ENCODE measurements around the gene MEOX2. TPM values are rescaled to one million over a fixed set of nuclear protein-coding genes. Genes with fewer than 3 reads are reported as not detected.

The MEOX2 gene
- total and polyA plus RNA-seq, 2 of the 8 experiments (the other 6 are each of a cell fraction or from before 2014, with no cell fraction given) = 0.05 to 0.19 TPM

DNA sequence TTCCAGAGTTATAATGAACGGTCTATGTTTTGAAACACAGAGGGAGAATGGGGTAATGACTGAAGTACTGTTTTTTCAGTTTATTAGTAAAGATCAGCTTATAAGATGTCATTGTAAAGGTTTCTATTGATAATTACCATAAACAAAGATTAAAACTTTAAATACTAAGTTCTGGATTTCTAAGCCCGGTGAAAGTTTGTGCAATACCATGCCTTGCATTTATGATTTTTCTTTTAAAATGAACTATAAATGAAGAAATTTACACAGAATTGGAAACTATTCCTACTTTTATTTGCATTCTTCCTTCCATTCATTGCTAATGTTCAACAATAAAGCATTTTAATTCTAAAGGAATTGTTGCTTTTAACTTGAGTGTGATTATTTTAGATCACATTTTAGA is 4.9 kb downstream of the MEOX2 start:
- Histone ChIP-seq H3K4me1 (replicated peaks in 1 of 4; ENCODE audit: control insufficient read depth in 3 of 4, insufficient read depth in 4 of 4, low read length in 3 of 4) (peaks cover 0 to 5% (median 2%) of the 10 kb centered on the region in 4 experiments; a peak in 5 of 7 replicates), H3K4me2 (ENCODE audit: insufficient read depth in 1 of 2, low read depth in 2 of 2, low read length in 2 of 2) (no peak overlapping the region), H4K8ac (ENCODE audit: extremely low read depth, insufficient read depth, low read length) (no peak overlapping the region), H2AK5ac (ENCODE audit: low read depth, low read length) (no peak overlapping the region), H3K18ac (ENCODE audit: extremely low read depth, low read length) (no peak overlapping the region), H3K4me3 (ENCODE audit: extremely low read depth in 1 of 4, insufficient read depth in 2 of 4, low read depth in 3 of 4, low read length in 4 of 4) (no peak overlapping the region), H3K9ac (replicated peaks in 1 of 4; ENCODE audit: extremely low read depth in 1 of 4, low read depth in 3 of 4, low read length in 3 of 4) (no peak overlapping the region), H4K5ac (ENCODE audit: insufficient read length, low read depth, low read length) (no peak overlapping the region), H2BK15ac (ENCODE audit: low read length) (no peak overlapping the region), H4K20me1 (replicated peaks in 1 of 2; ENCODE audit: control insufficient read depth in 1 of 2, insufficient read depth in 2 of 2, low read length in 2 of 2) (peaks cover 0 to 1% of the 10 kb centered on the region in 2 experiments), H2AFZ (ENCODE audit: low read length) (no peak overlapping the region), H3K23ac (ENCODE audit: insufficient read length) (no peak overlapping the region), H2BK120ac (replicated peaks; ENCODE audit: low read depth, low read length) (no peak overlapping the region), H3K56ac (replicated peaks; ENCODE audit: insufficient read length, low read depth, low read length) (no peak overlapping the region), H4K91ac (replicated peaks; ENCODE audit: insufficient read length, low read length) (no peak overlapping the region), H3K79me1 (ENCODE audit: low read depth, low read length) (no peaks in the 10 kb centered on the region), H3K9me3 (ENCODE audit: insufficient read depth in 2 of 2, low read depth in 1 of 2, low read length in 1 of 2) (no peaks in the 10 kb centered on the region), H3K79me2 (ENCODE audit: control insufficient read depth in 1 of 2, insufficient read depth in 2 of 2, low read length in 2 of 2) (no peaks in the 10 kb centered on the region), H3K27ac (ENCODE audit: low read depth, low read length) (no peak overlapping the region), H3K27me3 (replicated peaks in 1 of 4; ENCODE audit: control insufficient read depth in 3 of 4, extremely low read depth in 1 of 4, insufficient read depth in 3 of 4, low read length in 3 of 4) (peaks cover 6 to 25% (median 22%) of the 10 kb centered on the region in 4 experiments), H3K36me3 (ENCODE audit: control insufficient read depth in 2 of 4, insufficient read depth in 4 of 4, low read length in 3 of 4) (no peaks in the 10 kb centered on the region), H3K14ac (ENCODE audit: insufficient read length) (no peak overlapping the region), H2BK20ac (ENCODE audit: low read length) (no peak overlapping the region), H2BK5ac (ENCODE audit: low read depth, low read length) (no peak overlapping the region), H3K4ac (replicated peaks; ENCODE audit: insufficient read length, low read depth, low read length) (no peak overlapping the region), H3K23me2 (ENCODE audit: low read depth, low read length) (peaks cover 13% of the 10 kb centered on the region; the same call in 1 of the 2 replicates), H2BK12ac (ENCODE audit: low read depth, low read length) (no peak overlapping the region)
- no peak for TF ChIP-seq JUN (IDR thresholded peaks at IDR 0.05; ENCODE audit: low read depth, low read length)
- no peak for TF ChIP-seq SIN3A (conservative IDR thresholded peaks at IDR 0.05 in 1 of 2, IDR thresholded peaks at IDR 0.05 in 1 of 2; ENCODE audit: low read depth in 1 of 2, low read length in 2 of 2)
- no peak for TF ChIP-seq HDAC2 (IDR thresholded peaks at IDR 0.05; ENCODE audit: borderline replicate concordance in 1 of 2, low read depth in 2 of 2, low read length in 2 of 2)
- TF ChIP-seq SAP30 (IDR thresholded peaks at IDR 0.05; ENCODE audit: insufficient read depth, insufficient replicate concordance, low read length) = no peak
- ChIA-PET POLR2A (ENCODE audit: partially characterized antibody) (no interaction called here), CTCF (ENCODE audit: partially characterized antibody) (interaction anchor here (1.8 kb wide), 1 partner anchor 39 kb away, joined by 5 read pairs; no protein-coding TSS in a partner anchor)
- DNase-seq (ENCODE audit: low read depth in 1 of 2, low spot score in 2 of 2) = no peak
- WGBS, 2 experiments (ENCODE audit: extremely low coverage in 1 of 2, insufficient coverage in 1 of 2, insufficient read length in 1 of 2, insufficient replicate concordance in 2 of 2, low coverage in 1 of 2, low lambda C conversion rate in 2 of 2, missing lambda C conversion rate in 1 of 2) = 95% methylated on average over 2 of the region's 2 CpGs; no CpG with 5 or more reads in 1 of the 2 experiments
- no peak for FAIRE-seq

Data from H1 (cell line).